GM12878 (cell line): Measurements from ENCODE around the gene FAM118B. TPM values are rescaled to one million over a fixed set of nuclear protein-coding genes. Genes with fewer than 3 reads are reported as not detected.
A peak's percentile ranks its signal among the peaks of the same experiment; 100 is the strongest.

Experiments used
- ATF7 ChIP-seq: fragments of 450-650 bp; IDR thresholded peaks from 2 replicates; pipeline ENCODE4 v1.6.1; 2016; ENCODE audit warnings: low read depth, mild to moderate bottlenecking
- CBX5 ChIP-seq: sonication (generic); IDR thresholded peaks from 2 replicates; pipeline ENCODE4 v1.6.1; 2016; ENCODE audit warnings: low read depth, moderate library complexity, mild to moderate bottlenecking, inconsistent platforms
- CHD1 ChIP-seq: IDR thresholded peaks from 2 replicates; pipeline ENCODE4 v1.6.1; 2012; ENCODE audit warnings: low read depth, low read length, improper control_type of control experiment
- MXI1 ChIP-seq: fragments of 150-350 bp; IDR thresholded peaks from 2 replicates; pipeline ENCODE4 v1.6.1; 2011; ENCODE audit warnings: low read depth, mild to moderate bottlenecking, inconsistent platforms, low read length, improper control_type of control experiment
- NR2F1 ChIP-seq: fragments of 450-650 bp; conservative IDR thresholded peaks from 2 replicates; pipeline ENCODE4 v1.6.1; 2017; ENCODE audit warnings: mild to moderate bottlenecking
- RFX5 ChIP-seq: IDR thresholded peaks from 2 replicates; pipeline ENCODE4 v1.6.1; 2011; ENCODE audit warnings: low read depth, low read length, improper control_type of control experiment
- SPI1 ChIP-seq: IDR thresholded peaks from 2 replicates; pipeline ENCODE4 v1.6.1; 2011; ENCODE audit warnings: low read depth, mild to moderate bottlenecking, low read length, moderate library complexity, borderline replicate concordance; ENCODE audit not compliant: insufficient read depth
- YBX1 ChIP-seq: fragments of 450-650 bp; IDR thresholded peaks from 2 replicates; pipeline ENCODE4 v1.6.1; 2016; ENCODE audit warnings: antibody characterized with exemption
- ZZZ3 ChIP-seq: IDR thresholded peaks from 2 replicates; pipeline ENCODE4 v1.6.1; 2011; ENCODE audit warnings: low read depth; ENCODE audit not compliant: control insufficient read depth, insufficient read length
- polyA plus RNA-seq, 11 experiments: library from polyadenylated mRNA; depleted of rRNA in 4 of 11; unstranded in 6 of 11; stranded (reverse) in 5 of 11; fragments of >200 nt; fragmentation: Nextera tagmentation in 4 of 11; fragmentation: Illumina TruSeq in 1 of 11; extraction: Ambion mirVana in 4 of 11; extraction: Trizol in 1 of 11; gene quantifications; 1 replicate in 1 of 11; 2 replicates in 10 of 11; pipeline versions ENCODE4 v1.2.1 to v1.2.3, GENCODE V29; 2011 to 2016; ENCODE audit warnings: inconsistent platforms in 2 of 11, missing spikeins in 2 of 11, low read depth in 1 of 11
- total RNA-seq, 4 experiments: library from RNA; depleted of rRNA in 3 of 4; stranded (reverse); fragments of >200 nt in 3 of 4; fragmentation: Illumina TruSeq in 1 of 4; extraction: Trizol in 1 of 4; gene quantifications; 2 replicates each; pipeline versions ENCODE4 v1.2.1 to v1.2.3, GENCODE V29; 2013 to 2021
- TF ChIP-seq, protein P1 (sequence below), 3 experiments: IDR thresholded peaks in 2 of 3; conservative IDR thresholded peaks in 1 of 3; 2 replicates each; pipeline ENCODE4 v1.5.1; 2011; ENCODE audit warnings: low read depth in 3 of 3, low read length in 3 of 3, mild to moderate bottlenecking in 3 of 3, control low read depth in 2 of 3, moderate library complexity in 2 of 3, inconsistent platforms in 1 of 3, mixed read lengths in 1 of 3; ENCODE audit not compliant: control insufficient read depth in 2 of 3, insufficient read depth in 1 of 3; ENCODE audit errors: extremely low read depth in 1 of 3
- TF ChIP-seq, protein P2 (sequence below): fragments of 450-650 bp; formaldehyde crosslinking; IDR thresholded peaks from 2 replicates; pipeline ENCODE4 v1.5.0; 2022; ENCODE audit warnings: mild to moderate bottlenecking, missing genetic modification characterization

Gene FAM118B
- total and polyA plus RNA-seq, 10 of the 15 experiments (the other 5 are each of a cell fraction or from before 2014, with no cell fraction given), result 12.8 to 29.7 (median 16.5) TPM

GRCh38 chr11:126310200-126310991 lies 98.8 kb downstream of the FAM118B start (continued):
- TF ChIP-seq, protein P1, sequence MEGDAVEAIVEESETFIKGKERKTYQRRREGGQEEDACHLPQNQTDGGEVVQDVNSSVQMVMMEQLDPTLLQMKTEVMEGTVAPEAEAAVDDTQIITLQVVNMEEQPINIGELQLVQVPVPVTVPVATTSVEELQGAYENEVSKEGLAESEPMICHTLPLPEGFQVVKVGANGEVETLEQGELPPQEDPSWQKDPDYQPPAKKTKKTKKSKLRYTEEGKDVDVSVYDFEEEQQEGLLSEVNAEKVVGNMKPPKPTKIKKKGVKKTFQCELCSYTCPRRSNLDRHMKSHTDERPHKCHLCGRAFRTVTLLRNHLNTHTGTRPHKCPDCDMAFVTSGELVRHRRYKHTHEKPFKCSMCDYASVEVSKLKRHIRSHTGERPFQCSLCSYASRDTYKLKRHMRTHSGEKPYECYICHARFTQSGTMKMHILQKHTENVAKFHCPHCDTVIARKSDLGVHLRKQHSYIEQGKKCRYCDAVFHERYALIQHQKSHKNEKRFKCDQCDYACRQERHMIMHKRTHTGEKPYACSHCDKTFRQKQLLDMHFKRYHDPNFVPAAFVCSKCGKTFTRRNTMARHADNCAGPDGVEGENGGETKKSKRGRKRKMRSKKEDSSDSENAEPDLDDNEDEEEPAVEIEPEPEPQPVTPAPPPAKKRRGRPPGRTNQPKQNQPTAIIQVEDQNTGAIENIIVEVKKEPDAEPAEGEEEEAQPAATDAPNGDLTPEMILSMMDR (IDR thresholded peaks at IDR 0.05 in 2 of 3, conservative IDR thresholded peaks at IDR 0.05 in 1 of 3; ENCODE audit: control insufficient read depth in 2 of 3, extremely low read depth in 1 of 3, insufficient read depth in 1 of 3, low read depth in 3 of 3, low read length in 3 of 3), result peak; percentile 76 to 95 (median 89); a peak in 5 of 6 replicates
- no peak for TF ChIP-seq RFX5
- TF ChIP-seq NR2F1, result peak; percentile 32; the same call in 1 of the 2 replicates
- no peak for TF ChIP-seq SPI1
- TF ChIP-seq, protein P2, sequence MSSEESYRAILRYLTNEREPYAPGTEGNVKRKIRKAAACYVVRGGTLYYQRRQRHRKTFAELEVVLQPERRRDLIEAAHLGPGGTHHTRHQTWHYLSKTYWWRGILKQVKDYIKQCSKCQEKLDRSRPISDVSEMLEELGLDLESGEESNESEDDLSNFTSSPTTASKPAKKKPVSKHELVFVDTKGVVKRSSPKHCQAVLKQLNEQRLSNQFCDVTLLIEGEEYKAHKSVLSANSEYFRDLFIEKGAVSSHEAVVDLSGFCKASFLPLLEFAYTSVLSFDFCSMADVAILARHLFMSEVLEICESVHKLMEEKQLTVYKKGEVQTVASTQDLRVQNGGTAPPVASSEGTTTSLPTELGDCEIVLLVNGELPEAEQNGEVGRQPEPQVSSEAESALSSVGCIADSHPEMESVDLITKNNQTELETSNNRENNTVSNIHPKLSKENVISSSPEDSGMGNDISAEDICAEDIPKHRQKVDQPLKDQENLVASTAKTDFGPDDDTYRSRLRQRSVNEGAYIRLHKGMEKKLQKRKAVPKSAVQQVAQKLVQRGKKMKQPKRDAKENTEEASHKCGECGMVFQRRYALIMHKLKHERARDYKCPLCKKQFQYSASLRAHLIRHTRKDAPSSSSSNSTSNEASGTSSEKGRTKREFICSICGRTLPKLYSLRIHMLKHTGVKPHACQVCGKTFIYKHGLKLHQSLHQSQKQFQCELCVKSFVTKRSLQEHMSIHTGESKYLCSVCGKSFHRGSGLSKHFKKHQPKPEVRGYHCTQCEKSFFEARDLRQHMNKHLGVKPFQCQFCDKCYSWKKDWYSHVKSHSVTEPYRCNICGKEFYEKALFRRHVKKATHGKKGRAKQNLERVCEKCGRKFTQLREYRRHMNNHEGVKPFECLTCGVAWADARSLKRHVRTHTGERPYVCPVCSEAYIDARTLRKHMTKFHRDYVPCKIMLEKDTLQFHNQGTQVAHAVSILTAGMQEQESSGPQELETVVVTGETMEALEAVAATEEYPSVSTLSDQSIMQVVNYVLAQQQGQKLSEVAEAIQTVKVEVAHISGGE, result no peak
- TF ChIP-seq ZZZ3, result no peak
- no peak for TF ChIP-seq CBX5
- TF ChIP-seq MXI1, result no peak
- no peak for TF ChIP-seq CHD1
- TF ChIP-seq YBX1, result no peak
- TF ChIP-seq ATF7, result no peak
